K562 (cell line): Measurements from ENCODE around the gene NUP85. TPM values are rescaled to one million over a fixed set of nuclear protein-coding genes. Genes with fewer than 3 reads are reported as not detected.

Experiments
- ARID1B ChIP-seq: fragments of 450-650 bp; IDR thresholded peaks from 2 replicates; pipeline ENCODE4 v1.6.1; 2016; ENCODE audit warnings: antibody characterized with exemption, mild to moderate bottlenecking, inconsistent platforms
- ASH1L ChIP-seq: fragments of 450-650 bp; IDR thresholded peaks from 2 replicates; pipeline ENCODE4 v1.6.1; 2018; ENCODE audit warnings: borderline replicate concordance, mild to moderate bottlenecking, low read depth; ENCODE audit not compliant: partially characterized antibody
- E2F1 ChIP-seq: sonication (generic); formaldehyde crosslinking; IDR thresholded peaks from 2 replicates; pipeline ENCODE4 v1.8.1; 2023; ENCODE audit warnings: mild to moderate bottlenecking, missing genetic modification reagents, moderate library complexity
- E2F3 ChIP-seq: fragments of 250-450 bp; sonication (Bioruptor Pico); IDR thresholded peaks from 2 replicates; pipeline ENCODE4 v1.4.0; 2020; ENCODE audit warnings: mild to moderate bottlenecking
- EGR1 ChIP-seq: fragments of 450-650 bp; conservative IDR thresholded peaks from 2 replicates; pipeline ENCODE4 v1.6.1; 2017; ENCODE audit warnings: mild to moderate bottlenecking
- EP400 ChIP-seq: fragments of 450-650 bp; IDR thresholded peaks from 2 replicates; pipeline ENCODE4 v1.6.1; 2017; ENCODE audit warnings: antibody characterized with exemption, mild to moderate bottlenecking, moderate library complexity
- HIVEP1 ChIP-seq: fragments of 250-450 bp; sonication (Bioruptor Pico); IDR thresholded peaks from 2 replicates; pipeline ENCODE4 v1.4.0; 2020; ENCODE audit warnings: mild to moderate bottlenecking
- IFI16 ChIP-seq: fragments of 250-450 bp; sonication (Bioruptor Pico); IDR thresholded peaks from 2 replicates; pipeline ENCODE4 v2.1.2; 2022; ENCODE audit warnings: mild to moderate bottlenecking, inconsistent platforms
- L3MBTL2 ChIP-seq: fragments of 450-650 bp; IDR thresholded peaks from 2 replicates; pipeline ENCODE4 v1.6.1; 2016; ENCODE audit warnings: mild to moderate bottlenecking, moderate library complexity
- NR1H2 ChIP-seq: sonication (generic); formaldehyde crosslinking; IDR thresholded peaks from 2 replicates; pipeline ENCODE4 v1.4.0; 2020; ENCODE audit warnings: mild to moderate bottlenecking, missing genetic modification reagents
- PATZ1 ChIP-seq: fragments of 250-450 bp; sonication (Bioruptor Pico); IDR thresholded peaks from 2 replicates; pipeline ENCODE4 v1.5.0; 2020; ENCODE audit warnings: mild to moderate bottlenecking, borderline replicate concordance
- PHF21A ChIP-seq: fragments of 450-650 bp; IDR thresholded peaks from 2 replicates; pipeline ENCODE4 v1.6.1; 2017; ENCODE audit warnings: low read depth, borderline replicate concordance
- POLR2H ChIP-seq: IDR thresholded peaks from 2 replicates; pipeline ENCODE4 v1.6.1; 2016; ENCODE audit warnings: missing genetic modification characterization, low read depth, mild to moderate bottlenecking, control low read depth, missing compliant biosample characterization, moderate library complexity
- PRMT5 ChIP-seq: sonication (generic); formaldehyde crosslinking; IDR thresholded peaks from 2 replicates; pipeline ENCODE4 v1.5.0; 2020; ENCODE audit warnings: missing genetic modification reagents
- TBL1XR1 ChIP-seq, 2 experiments: IDR thresholded peaks; 2 replicates each; pipeline ENCODE4 v1.6.1; 2012; ENCODE audit warnings: improper control_type of control experiment in 2 of 2, low read length in 2 of 2, mild to moderate bottlenecking in 1 of 2
- ZFP1 ChIP-seq: fragments of 450-650 bp; formaldehyde crosslinking; IDR thresholded peaks from 2 replicates; pipeline ENCODE4 v1.4.0; 2020; ENCODE audit warnings: mild to moderate bottlenecking, mixed read lengths
- ZFP36 ChIP-seq: fragments of 150-350 bp; IDR thresholded peaks from 2 replicates; pipeline ENCODE4 v1.6.1; 2018; ENCODE audit warnings: low read length, low read depth; ENCODE audit not compliant: partially characterized antibody
- ZKSCAN1 ChIP-seq: fragments of 150-350 bp; IDR thresholded peaks from 2 replicates; pipeline ENCODE4 v1.6.1; 2016; ENCODE audit warnings: low read depth, low read length
- ZNF184 ChIP-seq: sonication (generic); formaldehyde crosslinking; IDR thresholded peaks from 2 replicates; pipeline ENCODE4 v1.5.0; 2020; ENCODE audit warnings: missing genetic modification reagents
- ZNF277 ChIP-seq: fragments of 250-450 bp; sonication (Bioruptor Pico); IDR thresholded peaks from 2 replicates; pipeline ENCODE4 v1.8.0; 2022; ENCODE audit warnings: inconsistent platforms, mild to moderate bottlenecking, moderate library complexity, borderline replicate concordance
- ZNF3 ChIP-seq: fragments of 250-450 bp; sonication (Bioruptor Pico); IDR thresholded peaks from 2 replicates; pipeline ENCODE4 v1.5.0; 2021; ENCODE audit warnings: mild to moderate bottlenecking, moderate library complexity
- ZNF561 ChIP-seq: fragments of 450-650 bp; formaldehyde crosslinking; conservative IDR thresholded peaks from 2 replicates; pipeline ENCODE4 v1.4.0; 2020; ENCODE audit warnings: mild to moderate bottlenecking, moderate library complexity
- polyA plus RNA-seq, 8 experiments: library from polyadenylated mRNA; depleted of rRNA in 4 of 8; stranded (reverse) in 5 of 8; unstranded in 3 of 8; fragments of >200 nt; fragmentation: Nextera tagmentation in 2 of 8; fragmentation: Illumina TruSeq in 1 of 8; extraction: Ambion mirVana in 2 of 8; extraction: Trizol in 1 of 8; gene quantifications; 2 replicates each; pipeline versions ENCODE4 v1.2.1 to v1.2.3, GENCODE V29; 2011 to 2014; ENCODE audit warnings: inconsistent platforms in 1 of 8, missing spikeins in 1 of 8
- total RNA-seq, 7 experiments: library from RNA; depleted of rRNA in 6 of 7; stranded (reverse); fragments of >200 nt in 6 of 7; fragmentation: Illumina TruSeq in 2 of 7; extraction: Trizol in 2 of 7; gene quantifications; 2 replicates each; pipeline versions ENCODE4 v1.2.1 to v1.2.3, GENCODE V29; 2011 to 2021; ENCODE audit warnings: low replicate concordance in 1 of 7
- TF ChIP-seq, protein P1 (sequence below): IDR thresholded peaks from 2 replicates; pipeline ENCODE4 v1.6.1; 2011; ENCODE audit warnings: borderline replicate concordance, low read depth, mild to moderate bottlenecking, moderate library complexity, low read length; ENCODE audit not compliant: insufficient read depth, poor library complexity, severe bottlenecking

Gene NUP85
- total and polyA plus RNA-seq, 9 of the 15 experiments (the other 6 are each of a cell fraction or from before 2014, with no cell fraction given): 50.2 to 177 (median 110) TPM

DNA sequence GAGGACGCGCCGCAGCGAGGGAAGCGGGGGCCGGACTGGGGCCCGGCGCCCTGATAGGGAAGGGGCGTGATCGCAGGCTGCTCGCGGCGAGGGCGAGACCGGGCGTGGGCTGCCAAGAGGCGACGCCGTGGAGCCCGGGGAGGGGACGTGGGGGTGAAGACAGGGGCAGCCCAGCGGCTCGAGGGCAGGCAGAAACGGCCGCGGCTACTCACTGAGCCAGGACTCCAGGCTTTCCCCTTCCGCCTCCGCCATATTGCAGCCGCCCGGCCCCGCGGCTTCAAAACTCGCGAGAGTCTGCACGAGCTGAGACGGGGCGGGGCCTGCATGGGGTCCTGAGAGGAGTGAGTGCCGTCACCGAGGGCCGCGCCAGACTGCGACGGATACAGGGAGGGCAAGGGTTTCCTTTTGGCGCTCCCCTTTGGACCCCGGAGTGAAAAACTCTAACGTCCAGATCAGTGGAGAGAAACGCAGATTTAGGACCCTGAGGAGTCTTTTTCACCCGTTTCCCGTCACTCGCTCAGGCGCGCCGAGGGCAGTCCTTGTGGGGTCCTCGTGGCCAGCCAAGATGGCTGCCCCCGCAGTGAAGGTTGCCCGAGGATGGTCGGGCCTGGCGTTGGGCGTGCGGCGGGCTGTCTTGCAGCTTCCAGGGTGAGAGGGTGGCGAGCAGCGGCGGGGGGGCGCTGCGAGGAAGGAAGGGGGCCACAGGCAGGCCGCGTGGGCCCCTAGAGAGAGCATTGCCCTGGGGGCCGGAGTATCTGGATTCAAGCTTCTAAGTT lies 56.0 kb downstream of the NUP85 start, which contains the start of the genes GGA3 and MRPS7 (continued):
- TF ChIP-seq ZNF277 (no peak), ZFP36 (no peak), ZNF184 (CRISPR knock-in tag) (no peak), HIVEP1 (CRISPR knock-in tag) (no peak), POLR2H (tag) (peak; percentile 85), E2F3 (no peak), ASH1L (no peak), ZFP1 (no peak), ARID1B (peak; percentile 28; the same call in 1 of the 2 replicates), TBL1XR1 (IDR thresholded peaks at IDR 0.05; ENCODE audit: low read length in 2 of 2) (peak in 1 of 2 experiments; percentile 64; a peak in 1 of 4 replicates), NR1H2 (CRISPR knock-in tag) (no peak), IFI16 (CRISPR knock-in tag) (0 out of 2 replicates have a peak, but pooled peaks have one; percentile 29), L3MBTL2 (peak; percentile 53), EGR1 (peak; percentile 74), ZNF3 (no peak), EP400 (peak; percentile 94), PRMT5 (CRISPR knock-in tag) (no peak), PHF21A (no peak), E2F1 (no peak), ZNF561 (0 out of 2 replicates have a peak, but pooled peaks have one; percentile 31), ZKSCAN1 (no peak), PATZ1 (CRISPR knock-in tag) (no peak)
- TF ChIP-seq, protein P1, sequence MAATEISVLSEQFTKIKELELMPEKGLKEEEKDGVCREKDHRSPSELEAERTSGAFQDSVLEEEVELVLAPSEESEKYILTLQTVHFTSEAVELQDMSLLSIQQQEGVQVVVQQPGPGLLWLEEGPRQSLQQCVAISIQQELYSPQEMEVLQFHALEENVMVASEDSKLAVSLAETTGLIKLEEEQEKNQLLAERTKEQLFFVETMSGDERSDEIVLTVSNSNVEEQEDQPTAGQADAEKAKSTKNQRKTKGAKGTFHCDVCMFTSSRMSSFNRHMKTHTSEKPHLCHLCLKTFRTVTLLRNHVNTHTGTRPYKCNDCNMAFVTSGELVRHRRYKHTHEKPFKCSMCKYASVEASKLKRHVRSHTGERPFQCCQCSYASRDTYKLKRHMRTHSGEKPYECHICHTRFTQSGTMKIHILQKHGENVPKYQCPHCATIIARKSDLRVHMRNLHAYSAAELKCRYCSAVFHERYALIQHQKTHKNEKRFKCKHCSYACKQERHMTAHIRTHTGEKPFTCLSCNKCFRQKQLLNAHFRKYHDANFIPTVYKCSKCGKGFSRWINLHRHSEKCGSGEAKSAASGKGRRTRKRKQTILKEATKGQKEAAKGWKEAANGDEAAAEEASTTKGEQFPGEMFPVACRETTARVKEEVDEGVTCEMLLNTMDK: no peak
